ENCODE results near the gene SAV1. TPM values are rescaled to one million over a fixed set of nuclear protein-coding genes. Genes with fewer than 3 reads are reported as not detected.
A peak's percentile ranks its signal among the peaks of the same experiment; 100 is the strongest.

SAV1 gene
- total and polyA plus RNA-seq, 2 of the 13 experiments (the other 11 are each of a cell fraction or from before 2014, with no cell fraction given), result 7.3 to 8.2 TPM

GRCh38 chr14:50599700-50600444 lies 68.2 kb downstream of the SAV1 start (continued):
- no peak for TF ChIP-seq HINFP (CRISPR knock-in tag; IDR thresholded peaks at IDR 0.05; ENCODE audit: low read depth)
- no peak for TF ChIP-seq ZBTB46 (CRISPR knock-in tag; IDR thresholded peaks at IDR 0.05; ENCODE audit: borderline replicate concordance)
- no peak for TF ChIP-seq FOXO1 (CRISPR knock-in tag; IDR thresholded peaks at IDR 0.05)
- no peak for TF ChIP-seq FOXP1 (IDR thresholded peaks at IDR 0.05)
- TF ChIP-seq FOXP1 (CRISPR knock-in tag; IDR thresholded peaks at IDR 0.05), result peak; percentile 74; the same call in 1 of the 2 replicates
- TF ChIP-seq CREB1 (IDR thresholded peaks at IDR 0.05), result no peak
- peak; percentile 49 for TF ChIP-seq CREB1 (CRISPR knock-in tag; IDR thresholded peaks at IDR 0.05)
- no peak for TF ChIP-seq FOXO4 (CRISPR knock-in tag; conservative IDR thresholded peaks at IDR 0.05)
- no peak for TF ChIP-seq KAT2B (IDR thresholded peaks at IDR 0.05; ENCODE audit: borderline replicate concordance, low read depth, low read length)
- 0 out of 2 replicates have a peak, but pooled peaks have one; percentile 22 for TF ChIP-seq FOXK1 (CRISPR knock-in tag; IDR thresholded peaks at IDR 0.05; ENCODE audit: borderline replicate concordance, low read depth)
- TF ChIP-seq SALL2 (CRISPR knock-in tag; IDR thresholded peaks at IDR 0.05), result no peak
- TF ChIP-seq AHDC1 (CRISPR knock-in tag; IDR thresholded peaks at IDR 0.05; ENCODE audit: borderline replicate concordance), result peak; percentile 20; the same call in 1 of the 2 replicates
- no peak for TF ChIP-seq HNF1B (CRISPR knock-in tag; IDR thresholded peaks at IDR 0.05)
- TF ChIP-seq ZNF672 (CRISPR knock-in tag; IDR thresholded peaks at IDR 0.05), result no peak
- peak in 1 of 2 experiments; percentile 64; a peak in 1 of 4 replicates for TF ChIP-seq EP300 (IDR thresholded peaks at IDR 0.05; ENCODE audit: low read depth in 2 of 2, low read length in 2 of 2)
- TF ChIP-seq EP300 (CRISPR knock-in tag; IDR thresholded peaks at IDR 0.05; ENCODE audit: borderline replicate concordance), result no peak
- no peak for TF ChIP-seq ZNF431 (CRISPR knock-in tag; IDR thresholded peaks at IDR 0.05; ENCODE audit: borderline replicate concordance, low read depth)
